Measurements from ENCODE around the gene TSPAN18. TPM values are rescaled to one million over a fixed set of nuclear protein-coding genes. Genes with fewer than 3 reads are reported as not detected.

The TSPAN18 gene
- total and polyA plus RNA-seq, 2 experiments from 2014 or later: 6.0 to 10.6 TPM

GRCh38 chr11:44687388-44687787 lies 39.4 kb upstream of the TSPAN18 start:
- DNase-seq (ENCODE audit: low spot score): no peak
- peaks cover 5% of the 10 kb centered on the region; the same call in 1 of the 2 replicates for H3K9me2 ChIP-seq (ENCODE audit: insufficient read depth)
- ATAC-seq: no peak
- H3K4me1 ChIP-seq (ENCODE audit: insufficient read depth): no peaks in the 10 kb centered on the region
- H3K4me3 Mint-ChIP-seq: no peak overlapping the region
- H3K9me3 Mint-ChIP-seq: no peaks in the 10 kb centered on the region
- H3K4me1 Mint-ChIP-seq: peaks cover 8% of the 10 kb centered on the region; the same call in 1 of the 3 replicates
- H4K20me1 ChIP-seq (replicated peaks; ENCODE audit: insufficient read depth): no peaks in the 10 kb centered on the region
- no peaks in the 10 kb centered on the region for H3K36me3 ChIP-seq (ENCODE audit: insufficient read depth)
- no peak overlapping the region for H3K27ac Mint-ChIP-seq
- TF ChIP-seq POLR2AphosphoS5 (IDR thresholded peaks at IDR 0.05; ENCODE audit: low read depth): no peak
- TF ChIP-seq EZH2 (IDR thresholded peaks at IDR 0.05; ENCODE audit: low read depth, unreplicated experiment): no peak
- no peak for TF ChIP-seq CTCF (conservative IDR thresholded peaks at IDR 0.05; ENCODE audit: low read depth in 2 of 2)
- no peak for TF ChIP-seq ETS1 (IDR thresholded peaks at IDR 0.05)
- no peak for TF ChIP-seq STAT1 (IDR thresholded peaks at IDR 0.05; ENCODE audit: unreplicated experiment)
- no peak for TF ChIP-seq ZNF462 (CRISPR knock-in tag; IDR thresholded peaks at IDR 0.05)
- no peak for TF ChIP-seq ZNF114 (CRISPR knock-in tag; IDR thresholded peaks at IDR 0.05)
- no peak for TF ChIP-seq CREB1 (CRISPR knock-in tag; IDR thresholded peaks at IDR 0.05; ENCODE audit: low read depth)
- no peak for TF ChIP-seq EZH2phosphoT487 (IDR thresholded peaks at IDR 0.05; ENCODE audit: unreplicated experiment)
- no peaks in the 10 kb centered on the region for H3K27me3 ChIP-seq (ENCODE audit: insufficient read depth)
- no peak overlapping the region for H3K4me2 ChIP-seq
- H3K36me3 Mint-ChIP-seq (ENCODE audit: low read depth): no peaks in the 10 kb centered on the region
- no peak overlapping the region for H2AFZ ChIP-seq
- no peak overlapping the region for H3K27ac ChIP-seq (ENCODE audit: low read depth)
- peaks cover 2% of the 10 kb centered on the region for H3K27me3 Mint-ChIP-seq (ENCODE audit: insufficient read depth, low read depth, poor library complexity)
- no peaks in the 10 kb centered on the region for H3K79me2 ChIP-seq (replicated peaks; ENCODE audit: insufficient read depth)
- no peak overlapping the region for H3K4me3 ChIP-seq
- H3F3A ChIP-seq (replicated peaks; ENCODE audit: low read depth): no peaks in the 10 kb centered on the region

Data from GM23338 (cell line).